22Rv1 (cell line): Measurements from ENCODE around the gene PWWP2A.

Experiments
- ZFX ChIP-seq: fragments of 450-650 bp; IDR thresholded peaks from 2 replicates; pipeline ENCODE4 v1.6.1; 2017; ENCODE audit warnings: antibody characterized with exemption, borderline replicate concordance
- TF ChIP-seq, protein P1 (sequence below): fragments of 450-650 bp; IDR thresholded peaks from 2 replicates; pipeline ENCODE4 v1.5.1; 2017; ENCODE audit warnings: mild to moderate bottlenecking

DNA sequence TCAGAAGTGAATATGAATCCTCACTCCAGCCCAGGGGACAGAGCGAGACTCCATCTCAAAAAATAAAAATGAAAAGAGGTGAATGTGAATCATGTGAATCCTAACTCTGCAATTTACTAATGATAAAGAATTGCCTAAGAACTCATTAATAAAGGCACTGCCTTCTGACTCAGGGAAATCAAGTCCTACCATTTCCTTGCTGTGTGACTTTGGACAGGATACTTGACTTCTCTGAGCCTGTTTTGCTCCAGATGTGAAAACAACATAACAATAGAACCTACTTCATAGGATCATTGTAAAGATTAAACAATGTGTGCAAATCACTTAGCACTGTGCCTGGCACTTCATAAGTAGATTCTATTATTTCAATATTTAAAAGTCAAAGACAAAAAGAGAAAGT lies 15.1 kb upstream of the PWWP2A start:
- TF ChIP-seq, protein P1, sequence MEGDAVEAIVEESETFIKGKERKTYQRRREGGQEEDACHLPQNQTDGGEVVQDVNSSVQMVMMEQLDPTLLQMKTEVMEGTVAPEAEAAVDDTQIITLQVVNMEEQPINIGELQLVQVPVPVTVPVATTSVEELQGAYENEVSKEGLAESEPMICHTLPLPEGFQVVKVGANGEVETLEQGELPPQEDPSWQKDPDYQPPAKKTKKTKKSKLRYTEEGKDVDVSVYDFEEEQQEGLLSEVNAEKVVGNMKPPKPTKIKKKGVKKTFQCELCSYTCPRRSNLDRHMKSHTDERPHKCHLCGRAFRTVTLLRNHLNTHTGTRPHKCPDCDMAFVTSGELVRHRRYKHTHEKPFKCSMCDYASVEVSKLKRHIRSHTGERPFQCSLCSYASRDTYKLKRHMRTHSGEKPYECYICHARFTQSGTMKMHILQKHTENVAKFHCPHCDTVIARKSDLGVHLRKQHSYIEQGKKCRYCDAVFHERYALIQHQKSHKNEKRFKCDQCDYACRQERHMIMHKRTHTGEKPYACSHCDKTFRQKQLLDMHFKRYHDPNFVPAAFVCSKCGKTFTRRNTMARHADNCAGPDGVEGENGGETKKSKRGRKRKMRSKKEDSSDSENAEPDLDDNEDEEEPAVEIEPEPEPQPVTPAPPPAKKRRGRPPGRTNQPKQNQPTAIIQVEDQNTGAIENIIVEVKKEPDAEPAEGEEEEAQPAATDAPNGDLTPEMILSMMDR: no peak
- no peak for TF ChIP-seq ZFX
